Gastrocnemius medialis (tissue), 4 donors: Measurements from ENCODE around the gene ABL1. TPM values are rescaled to one million over a fixed set of nuclear protein-coding genes. Genes with fewer than 3 reads are reported as not detected.

Experiments
- ATAC-seq, 2 donors: fragments of 150-250 bp; one replicate each; pipeline ENCODE4 v1.9.1; 2016
- DNase-seq, 2 donors: peaks; one replicate each; pipeline ENCODE4 v3.0.0-alpha.2; 2019
- H3K27ac ChIP-seq, 4 donors: fragments of 200-600 bp; sonication (generic); 1 replicate in 1 of 4; 2 replicates in 3 of 4; pipeline ENCODE4 v1.5.1; 2016 to 2018; ENCODE audit warnings: mild to moderate bottlenecking in 2 of 4, moderate library complexity in 1 of 4
- H3K27me3 ChIP-seq, 3 donors: fragments of 200-600 bp; sonication (generic) in 2 of 3; 1 replicate in 1 of 3; 2 replicates in 2 of 3; pipeline versions ENCODE4 v1.5.1 to v1.6.0; 2016 to 2019; ENCODE audit warnings: mild to moderate bottlenecking in 1 of 3, moderate library complexity in 1 of 3
- H3K36me3 ChIP-seq, 2 donors: fragments of 200-600 bp; sonication (generic) in 1 of 2; one replicate each; pipeline ENCODE4 v1.5.1; 2017 to 2018
- H3K4me1 ChIP-seq, 2 donors: fragments of 200-600 bp; sonication (generic) in 1 of 2; one replicate each; pipeline ENCODE4 v1.5.1; 2016 to 2017; ENCODE audit warnings: mild to moderate bottlenecking in 2 of 2
- H3K4me3 ChIP-seq, 4 donors: fragments of 200-600 bp; sonication (generic) in 3 of 4; 1 replicate in 1 of 4; 2 replicates in 3 of 4; pipeline ENCODE4 v1.5.1; 2016 to 2019; ENCODE audit warnings: mild to moderate bottlenecking in 2 of 4
- H3K9me3 ChIP-seq, 3 donors: fragments of 200-600 bp; sonication (generic) in 2 of 3; 1 replicate in 1 of 3; 2 replicates in 2 of 3; pipeline ENCODE4 v1.5.1; 2016 to 2019
- POLR2A ChIP-seq, 2 donors: fragments of 450-650 bp; IDR thresholded peaks; one replicate each; pipeline ENCODE4 v1.6.1; 2017; ENCODE audit warnings: antibody characterized with exemption in 2 of 2, mild to moderate bottlenecking in 2 of 2, moderate library complexity in 2 of 2
- in situ Hi-C, 4 donors: fragments of 200-750 bp; cut with MboI; loops; one replicate each; pipeline versions ENCODE4 v1.15.0 to v1.8.0; 2017; ENCODE audit warnings: low sequenced_read_pairs in 4 of 4
- intact Hi-C: fragments of 100-400 bp; cut with DNase I; formaldehyde crosslinking; loops from one replicate; pipeline ENCODE4 v1.15.1; 2023; ENCODE audit warnings: low total_unique reads
- total RNA-seq, 4 donors: library from RNA; depleted of rRNA; stranded (reverse); fragments of >200 nt; gene quantifications; one replicate each; pipeline versions ENCODE4 v1.1.0 to v1.2.3, GENCODE V29; 2016
- TF ChIP-seq, protein P1 (sequence below), 5 experiments: fragments of 450-650 bp in 3 of 5; fragments of 200-600 bp in 2 of 5; sonication (generic) in 2 of 5; IDR thresholded peaks in 4 of 5; conservative IDR thresholded peaks in 1 of 5; 1 replicate in 4 of 5; 2 replicates in 1 of 5; pipeline ENCODE4 v1.5.1; 2016 to 2019; ENCODE audit warnings: antibody characterized with exemption in 5 of 5, mild to moderate bottlenecking in 3 of 5, moderate library complexity in 3 of 5

Gene ABL1
- total RNA-seq, 4 donors from 2014 or later = 22.8 to 55.5 (median 28.5) TPM

DNA sequence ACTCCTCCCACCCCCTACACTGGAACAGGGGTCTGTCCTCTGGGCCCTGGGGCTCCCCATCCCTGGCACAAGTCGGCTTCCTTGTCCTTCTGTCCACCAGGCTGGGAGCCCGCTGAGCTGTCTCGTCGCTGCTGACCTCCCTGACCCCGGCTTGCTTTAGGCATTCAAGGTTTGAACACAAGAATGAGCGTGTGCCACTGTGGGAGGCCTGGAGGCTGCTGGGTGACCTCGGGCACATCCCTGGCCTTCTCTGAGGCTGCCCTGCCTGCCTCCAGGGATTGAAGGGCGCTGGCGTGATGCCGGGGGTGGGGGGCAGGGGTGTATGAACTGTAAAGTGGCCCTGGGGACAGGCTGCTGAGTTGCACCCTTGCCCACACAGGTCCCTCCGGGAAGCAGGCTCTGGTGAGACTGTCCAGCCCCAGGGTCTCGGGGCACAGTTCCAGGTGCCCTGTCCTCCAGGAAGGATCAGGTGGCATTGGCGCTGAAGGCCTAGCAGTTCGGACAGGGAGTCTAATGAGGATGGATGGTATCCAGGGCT lies 85.8 kb downstream of the ABL1 start:
- DNase-seq = no peak
- in situ Hi-C loops = no loop called here
- TF ChIP-seq POLR2A (IDR thresholded peaks at IDR 0.05) = no peak
- TF ChIP-seq, protein P1, sequence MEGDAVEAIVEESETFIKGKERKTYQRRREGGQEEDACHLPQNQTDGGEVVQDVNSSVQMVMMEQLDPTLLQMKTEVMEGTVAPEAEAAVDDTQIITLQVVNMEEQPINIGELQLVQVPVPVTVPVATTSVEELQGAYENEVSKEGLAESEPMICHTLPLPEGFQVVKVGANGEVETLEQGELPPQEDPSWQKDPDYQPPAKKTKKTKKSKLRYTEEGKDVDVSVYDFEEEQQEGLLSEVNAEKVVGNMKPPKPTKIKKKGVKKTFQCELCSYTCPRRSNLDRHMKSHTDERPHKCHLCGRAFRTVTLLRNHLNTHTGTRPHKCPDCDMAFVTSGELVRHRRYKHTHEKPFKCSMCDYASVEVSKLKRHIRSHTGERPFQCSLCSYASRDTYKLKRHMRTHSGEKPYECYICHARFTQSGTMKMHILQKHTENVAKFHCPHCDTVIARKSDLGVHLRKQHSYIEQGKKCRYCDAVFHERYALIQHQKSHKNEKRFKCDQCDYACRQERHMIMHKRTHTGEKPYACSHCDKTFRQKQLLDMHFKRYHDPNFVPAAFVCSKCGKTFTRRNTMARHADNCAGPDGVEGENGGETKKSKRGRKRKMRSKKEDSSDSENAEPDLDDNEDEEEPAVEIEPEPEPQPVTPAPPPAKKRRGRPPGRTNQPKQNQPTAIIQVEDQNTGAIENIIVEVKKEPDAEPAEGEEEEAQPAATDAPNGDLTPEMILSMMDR (IDR thresholded peaks at IDR 0.05 in 4 of 5, conservative IDR thresholded peaks at IDR 0.05 in 1 of 5) = no peak
- Histone ChIP-seq H3K9me3 (no peaks in the 10 kb centered on the region), H3K27me3 (peaks cover 31 to 32% (median 32%) of the 10 kb centered on the region in 3 donors), H3K27ac (no peak overlapping the region), H3K4me3 (no peak overlapping the region), H3K4me1 (no peaks in the 10 kb centered on the region), H3K36me3 (no peaks in the 10 kb centered on the region)
- no peak for ATAC-seq
- intact Hi-C loops = no loop called here

DNA sequence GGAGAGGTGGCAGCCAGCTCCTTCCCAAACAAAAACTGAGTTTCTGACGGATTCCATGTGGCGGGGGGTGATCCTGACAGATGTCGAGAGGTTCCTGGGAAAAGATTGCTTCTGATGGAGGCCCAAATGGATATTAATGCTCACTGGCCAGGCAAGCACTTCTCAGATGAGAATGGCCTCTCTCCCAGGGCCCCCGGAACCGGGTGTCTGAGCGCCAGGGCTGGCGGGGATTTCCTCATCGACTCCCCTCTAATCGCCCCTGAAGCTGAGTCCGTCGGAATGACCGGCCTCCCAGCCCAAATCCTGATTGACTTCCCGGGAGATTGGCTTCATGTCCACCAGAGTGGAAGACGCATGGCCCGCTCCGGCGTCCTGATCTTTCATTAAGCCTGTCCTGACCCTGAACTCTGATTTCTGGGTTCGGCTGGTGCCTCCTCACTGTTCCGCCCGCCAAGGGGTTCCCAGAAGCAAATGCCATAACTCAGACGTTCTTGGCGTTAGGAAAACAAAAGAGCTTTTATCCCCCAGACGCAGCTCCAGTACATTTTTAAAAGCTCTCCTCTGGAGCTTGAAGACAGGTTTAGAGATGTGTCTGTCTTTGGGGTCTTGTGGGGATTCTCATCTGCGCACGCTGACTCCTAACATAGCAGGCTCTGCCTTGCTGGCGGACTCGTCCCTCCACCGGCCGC lies 86.4 kb downstream of the ABL1 start:
- in situ Hi-C loops = no loop called here
- no peak for ATAC-seq
- Histone ChIP-seq H3K27me3 (peaks cover 26 to 32% (median 32%) of the 10 kb centered on the region in 3 donors), H3K9me3 (no peaks in the 10 kb centered on the region), H3K27ac (no peak overlapping the region), H3K4me3 (no peak overlapping the region), H3K4me1 (no peaks in the 10 kb centered on the region), H3K36me3 (no peaks in the 10 kb centered on the region)
- TF ChIP-seq, protein P1 (IDR thresholded peaks at IDR 0.05 in 4 of 5, conservative IDR thresholded peaks at IDR 0.05 in 1 of 5) = no peak
- DNase-seq = no peak
- intact Hi-C loops = no loop called here

DNA sequence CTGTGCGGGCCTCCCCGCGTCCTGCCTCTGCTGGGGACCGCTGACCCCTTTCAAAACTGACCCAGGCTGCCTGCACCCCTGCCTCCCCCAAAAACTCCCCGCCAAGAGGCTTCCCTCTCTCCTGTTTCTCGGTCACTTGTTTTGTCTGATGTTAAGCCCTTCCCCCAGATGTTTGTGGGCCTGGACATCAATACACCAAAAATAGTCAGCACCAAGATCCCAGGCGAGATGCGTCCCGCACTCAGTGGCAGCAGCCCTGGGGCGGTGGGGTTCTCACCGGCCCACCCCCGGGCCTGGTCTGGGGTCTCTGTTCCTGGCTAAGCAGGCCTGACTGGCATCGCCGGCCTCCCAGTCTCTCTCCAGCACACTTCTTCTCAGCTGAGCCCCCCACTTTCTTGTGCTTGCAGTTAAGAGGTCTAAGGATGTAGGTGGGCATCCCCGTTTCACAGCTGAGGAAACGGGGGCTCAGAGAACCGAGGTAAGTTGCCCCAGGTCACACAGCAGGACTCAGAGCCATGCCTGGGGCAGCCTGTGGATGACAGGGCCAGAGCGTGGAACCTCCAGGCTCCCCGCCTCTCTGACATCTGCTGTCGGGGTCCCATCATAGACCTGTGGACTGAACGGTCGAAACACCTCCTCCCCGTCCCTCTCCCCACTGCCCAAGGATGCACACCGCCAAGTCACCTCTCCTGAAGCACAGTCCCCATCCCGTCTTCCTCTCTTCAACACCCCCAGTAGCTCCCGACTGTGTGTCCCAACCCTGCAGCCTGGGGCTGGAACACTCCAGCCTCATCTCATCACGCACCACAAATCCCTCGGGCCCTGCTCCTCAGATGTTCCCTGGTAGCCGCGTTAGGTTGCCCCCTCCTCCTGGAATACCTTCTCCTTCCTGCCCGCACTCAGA lies 87.2 kb downstream of the ABL1 start:
- H3K4me3 ChIP-seq = no peak overlapping the region
- H3K9me3 ChIP-seq = no peaks in the 10 kb centered on the region
- no peak overlapping the region for H3K27ac ChIP-seq
- no peaks in the 10 kb centered on the region for H3K36me3 ChIP-seq
- ATAC-seq (no peak), DNase-seq (no peak)
- intact Hi-C loops (no loop called here), in situ Hi-C loops (no loop called here)
- peaks cover 26 to 30% (median 28%) of the 10 kb centered on the region in 3 donors for H3K27me3 ChIP-seq
- no peaks in the 10 kb centered on the region for H3K4me1 ChIP-seq
- TF ChIP-seq, protein P1 (IDR thresholded peaks at IDR 0.05 in 4 of 5, conservative IDR thresholded peaks at IDR 0.05 in 1 of 5) = no peak
- no peak for TF ChIP-seq POLR2A (IDR thresholded peaks at IDR 0.05)

DNA sequence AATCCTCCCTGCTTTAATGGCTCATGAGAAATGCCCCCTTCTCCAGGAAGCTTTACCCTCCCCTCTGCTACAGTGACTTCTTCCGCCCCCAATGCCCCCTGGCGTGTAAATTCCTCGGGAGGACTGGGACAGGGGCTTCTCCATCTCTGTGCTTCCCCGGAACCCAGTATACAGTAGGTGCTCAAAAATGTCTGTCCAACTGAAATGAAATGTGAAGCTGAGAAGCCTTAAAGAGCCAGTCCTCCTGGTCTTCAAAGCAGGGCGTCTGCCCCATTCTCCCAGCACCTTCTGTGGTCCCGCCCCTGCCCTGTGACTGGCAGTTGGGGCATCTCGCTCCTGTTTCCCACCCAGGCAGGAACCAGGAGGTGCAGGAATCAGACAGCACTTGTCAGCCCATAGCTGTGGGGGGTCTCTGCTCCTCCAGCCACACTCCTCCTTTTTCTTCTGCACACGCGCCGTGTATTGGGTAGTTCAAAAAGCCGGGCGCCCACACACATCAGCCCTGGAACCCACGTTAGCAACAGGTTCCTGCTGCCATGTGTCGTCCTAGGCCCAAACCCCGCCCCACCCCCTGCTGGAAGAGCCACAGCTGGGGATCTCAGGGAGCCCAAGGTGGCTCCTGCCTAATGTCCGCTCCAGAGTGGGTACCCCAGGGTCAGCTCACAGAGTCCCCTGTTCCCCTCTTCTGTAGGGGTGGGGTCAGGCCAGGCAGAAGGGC lies 88.0 kb downstream of the ABL1 start:
- in situ Hi-C loops (no loop called here), intact Hi-C loops (no loop called here)
- ATAC-seq (no peak), DNase-seq (no peak)
- Histone ChIP-seq H3K4me3 (no peak overlapping the region), H3K27ac (no peak overlapping the region), H3K36me3 (no peaks in the 10 kb centered on the region), H3K27me3 (peaks cover 22 to 23% (median 22%) of the 10 kb centered on the region in 3 donors), H3K4me1 (no peaks in the 10 kb centered on the region), H3K9me3 (no peaks in the 10 kb centered on the region)
- TF ChIP-seq, protein P1 (IDR thresholded peaks at IDR 0.05 in 4 of 5, conservative IDR thresholded peaks at IDR 0.05 in 1 of 5) = no peak
